Activated CD4-positive, alpha-beta memory T cell treated with anti-CD3 and anti-CD28 coated beads, Interleukin-2, amount 10 ng/mL, durations not matched to agents 7 days and 5 days (primary cell): Measurements from ENCODE around the gene ADAM33. TPM values are rescaled to one million over a fixed set of nuclear protein-coding genes. Genes with fewer than 3 reads are reported as not detected.

ENCODE experiments used
- CTCF ChIA-PET: fragments of 350-600 bp; sonication (Branson Sonifier 250); formaldehyde crosslinking; loops from one replicate; lab custom pipeline; 2021; ENCODE audit warnings: antibody characterized with exemption, inconsistent platforms; lab: Charles Lee
- POLR2A ChIA-PET: fragments of 350-600 bp; sonication (Branson Sonifier 250); formaldehyde crosslinking; loops from one replicate; lab custom pipeline; 2021; ENCODE audit warnings: antibody characterized with exemption; lab: Charles Lee
- DNase-seq: peaks from one replicate; pipeline ENCODE4 v3.0.0-alpha.2; 2020
- H3K27ac Mint-ChIP-seq: one replicate; pipeline ENCODE4 v1.8.0; 2021; ENCODE audit warnings: mild to moderate bottlenecking, mixed read lengths
- H3K27me3 Mint-ChIP-seq: one replicate; pipeline ENCODE4 v1.8.0; 2021; ENCODE audit warnings: mixed read lengths
- H3K36me3 Mint-ChIP-seq: one replicate; pipeline ENCODE4 v1.8.0; 2021; ENCODE audit warnings: low read depth, mixed read lengths
- H3K4me1 Mint-ChIP-seq: one replicate; pipeline ENCODE4 v1.8.0; 2021; ENCODE audit warnings: mixed read lengths
- H3K4me3 Mint-ChIP-seq: one replicate; pipeline ENCODE4 v1.8.0; 2021; ENCODE audit warnings: mild to moderate bottlenecking, mixed read lengths
- H3K9me3 Mint-ChIP-seq: one replicate; pipeline ENCODE4 v1.8.0; 2021; ENCODE audit warnings: mixed read lengths
- total RNA-seq, 2 experiments: library from RNA; stranded (reverse); gene quantifications; one replicate each; pipeline ENCODE4 v1.2.3, GENCODE V29; 2021

The ADAM33 gene
- total RNA-seq, 2 experiments from 2014 or later = not detected

DNA sequence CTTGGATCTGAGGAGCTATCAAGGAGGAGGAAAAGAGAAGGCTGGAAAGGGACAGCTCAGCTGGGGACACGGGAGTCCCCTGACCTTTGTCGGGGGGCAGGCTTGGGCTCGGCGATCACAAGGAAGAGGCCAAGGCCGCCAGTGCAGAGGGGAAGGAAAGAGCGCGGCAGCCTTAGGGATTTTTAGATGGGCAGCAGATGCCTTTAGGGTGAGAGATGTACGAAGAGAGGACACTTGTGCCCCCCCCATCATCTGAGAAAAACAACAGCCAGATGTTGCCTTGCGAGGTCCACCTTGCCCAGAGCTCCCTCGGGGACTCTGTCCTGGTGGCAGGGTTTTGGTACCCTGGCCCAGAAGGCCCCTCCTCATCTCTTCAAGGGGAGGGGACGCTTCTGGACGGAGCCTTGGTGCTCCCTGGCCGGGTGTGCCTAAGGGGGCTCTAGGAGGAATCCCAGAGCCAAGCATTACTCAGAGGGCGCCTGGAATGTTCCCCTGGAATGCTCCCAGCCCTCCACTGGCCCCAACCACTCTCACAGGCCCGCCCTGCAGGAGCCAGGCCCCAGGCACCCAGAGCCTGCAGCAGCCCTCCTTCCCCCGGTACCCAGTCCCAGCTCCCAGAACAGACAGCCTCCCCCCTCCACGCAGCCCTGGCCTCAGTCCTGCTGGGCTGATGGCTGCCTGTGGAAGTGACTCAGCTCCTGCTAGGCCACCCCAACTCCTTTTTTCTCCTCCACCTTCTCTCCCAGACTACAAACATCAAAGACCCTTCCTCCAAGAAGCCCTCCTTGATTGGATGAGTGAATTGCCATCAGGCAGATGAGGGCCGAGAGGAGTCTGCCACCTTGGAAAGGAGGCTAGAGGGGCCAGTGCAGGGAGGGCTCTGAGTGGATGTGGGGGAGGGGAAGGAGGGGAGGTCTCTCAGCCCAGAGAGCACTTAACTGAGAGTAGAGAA lies 1.8 kb downstream of the ADAM33 start:
- Mint-ChIP-seq H3K36me3 (no peaks in the 10 kb centered on the region), H3K9me3 (no peaks in the 10 kb centered on the region), H3K4me1 (peaks cover 4% of the 10 kb centered on the region), H3K27ac (no peak overlapping the region), H3K4me3 (no peak overlapping the region), H3K27me3 (peaks cover 70% of the 10 kb centered on the region)
- POLR2A ChIA-PET = no interaction called here
- no peak for DNase-seq
- CTCF ChIA-PET = interaction anchor here (0.6 to 1.4 kb wide), 3 partner anchors 16 to 61 kb away, joined by 3 to 8 read pairs (median 5); no protein-coding TSS in a partner anchor

DNA sequence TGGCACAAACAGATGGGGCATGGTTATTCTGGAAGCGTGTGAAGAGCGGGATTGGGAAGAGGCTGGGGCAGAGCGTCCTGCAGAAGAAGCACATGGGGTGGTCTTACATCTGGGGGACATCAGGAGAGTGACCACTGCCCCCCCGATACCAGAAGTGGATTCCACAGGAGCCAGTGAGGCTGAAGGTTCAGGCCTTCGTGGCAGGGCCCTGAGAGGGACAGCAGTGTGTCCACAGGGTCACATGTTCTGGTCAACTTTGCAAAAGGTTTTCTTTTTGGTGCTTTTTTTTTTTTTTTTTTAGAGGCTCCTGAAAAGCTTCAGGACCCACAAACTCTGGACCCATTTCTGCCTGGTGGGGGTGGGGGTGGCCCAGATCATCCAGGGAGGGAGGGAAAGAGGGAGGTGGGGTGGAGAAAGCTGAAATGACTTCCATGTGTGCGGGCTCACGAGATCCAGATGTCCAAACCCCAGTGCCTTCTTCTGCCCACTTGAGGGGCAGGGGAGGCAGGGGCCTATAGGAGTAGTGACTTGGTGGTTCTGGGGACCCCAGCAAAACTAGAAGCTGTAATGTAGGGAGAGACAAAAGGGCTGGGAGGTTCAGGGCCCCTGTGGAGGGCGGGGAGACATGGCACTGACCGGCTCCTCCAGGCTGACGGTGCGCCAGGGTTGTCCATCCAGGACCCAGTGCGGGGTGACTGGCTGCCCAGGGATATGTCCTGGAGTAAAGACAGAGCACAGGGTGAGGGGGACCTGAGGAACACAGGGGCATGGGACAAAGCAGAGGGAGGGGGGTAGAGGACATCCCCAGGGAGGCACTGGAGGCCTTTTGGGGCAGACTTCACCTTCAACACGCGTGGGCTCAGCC lies 2.7 kb downstream of the ADAM33 start:
- Mint-ChIP-seq H3K36me3 (no peaks in the 10 kb centered on the region), H3K27me3 (peaks cover 71% of the 10 kb centered on the region), H3K27ac (no peak overlapping the region), H3K9me3 (no peaks in the 10 kb centered on the region), H3K4me1 (peaks cover 4% of the 10 kb centered on the region), H3K4me3 (no peak overlapping the region)
- no peak for DNase-seq
- CTCF ChIA-PET = interaction anchor here (0.9 to 3.8 kb wide), 2 partner anchors 17 to 31 kb away, joined by 3 to 33 read pairs; no protein-coding TSS in a partner anchor
- POLR2A ChIA-PET = no interaction called here

DNA sequence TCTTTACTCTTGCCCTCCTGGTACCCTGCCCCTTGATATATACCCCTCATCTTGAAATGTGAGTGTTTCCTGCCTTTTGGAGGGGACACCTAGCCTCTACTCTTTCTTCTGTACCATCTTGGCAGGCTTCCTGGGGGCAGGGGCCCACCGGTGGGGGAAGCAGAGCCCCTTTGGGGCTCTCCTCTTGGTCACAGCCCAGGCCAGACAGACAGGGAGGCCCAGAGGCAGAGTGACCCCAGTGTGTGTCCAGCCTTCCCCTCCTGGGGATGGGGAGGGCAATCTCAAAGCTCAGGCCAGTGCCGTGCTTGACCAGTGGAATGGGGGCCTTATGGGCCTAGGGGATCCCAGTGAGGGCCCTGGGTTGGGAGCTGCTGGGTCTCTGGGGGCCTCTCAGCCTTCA lies 3.6 kb downstream of the ADAM33 start:
- Mint-ChIP-seq H3K27me3 (peaks cover 68% of the 10 kb centered on the region), H3K36me3 (no peaks in the 10 kb centered on the region), H3K9me3 (no peaks in the 10 kb centered on the region), H3K27ac (no peak overlapping the region), H3K4me1 (peaks cover 4% of the 10 kb centered on the region), H3K4me3 (no peak overlapping the region)
- DNase-seq = no peak
- ChIA-PET CTCF (interaction anchor here (0.8 to 3.8 kb wide), 2 partner anchors 32 to 77 kb away, joined by 3 to 33 read pairs; no protein-coding TSS in a partner anchor), POLR2A (no interaction called here)

DNA sequence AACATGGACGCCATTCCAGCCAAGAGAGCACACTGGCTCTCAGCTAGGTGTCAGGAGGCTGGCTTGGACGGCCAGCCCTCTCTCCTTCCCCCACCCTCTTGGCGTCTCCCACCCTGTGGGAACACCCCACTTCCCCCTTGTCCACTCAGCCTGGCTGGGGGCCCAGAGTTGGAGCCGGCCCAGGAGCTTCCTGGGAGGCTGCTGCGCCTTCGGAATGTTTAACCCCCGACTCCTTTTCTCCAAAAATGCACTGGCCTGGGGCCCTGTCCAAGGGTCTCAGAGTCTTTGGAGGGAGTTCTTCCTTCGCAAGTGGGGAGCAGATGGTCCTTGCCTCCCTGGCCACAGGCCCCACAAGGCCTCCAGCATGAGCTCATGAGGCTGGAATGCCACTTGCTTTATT lies 4.1 kb downstream of the ADAM33 start:
- Mint-ChIP-seq H3K4me3 (no peak overlapping the region), H3K36me3 (no peaks in the 10 kb centered on the region), H3K27me3 (peaks cover 69% of the 10 kb centered on the region), H3K4me1 (peaks cover 6% of the 10 kb centered on the region), H3K27ac (no peak overlapping the region), H3K9me3 (no peaks in the 10 kb centered on the region)
- no peak for DNase-seq
- ChIA-PET CTCF (interaction anchor here (0.8 to 3.8 kb wide), 7 partner anchors 13 to 90 kb away, joined by 3 to 33 read pairs (median 9); partner anchors contain the start of genes ADISSP and GFRA4), POLR2A (interaction anchor here (1.1 to 2.4 kb wide), 3 partner anchors 12 to 29 kb away, joined by 4 to 9 read pairs (median 5); no protein-coding TSS in a partner anchor)

DNA sequence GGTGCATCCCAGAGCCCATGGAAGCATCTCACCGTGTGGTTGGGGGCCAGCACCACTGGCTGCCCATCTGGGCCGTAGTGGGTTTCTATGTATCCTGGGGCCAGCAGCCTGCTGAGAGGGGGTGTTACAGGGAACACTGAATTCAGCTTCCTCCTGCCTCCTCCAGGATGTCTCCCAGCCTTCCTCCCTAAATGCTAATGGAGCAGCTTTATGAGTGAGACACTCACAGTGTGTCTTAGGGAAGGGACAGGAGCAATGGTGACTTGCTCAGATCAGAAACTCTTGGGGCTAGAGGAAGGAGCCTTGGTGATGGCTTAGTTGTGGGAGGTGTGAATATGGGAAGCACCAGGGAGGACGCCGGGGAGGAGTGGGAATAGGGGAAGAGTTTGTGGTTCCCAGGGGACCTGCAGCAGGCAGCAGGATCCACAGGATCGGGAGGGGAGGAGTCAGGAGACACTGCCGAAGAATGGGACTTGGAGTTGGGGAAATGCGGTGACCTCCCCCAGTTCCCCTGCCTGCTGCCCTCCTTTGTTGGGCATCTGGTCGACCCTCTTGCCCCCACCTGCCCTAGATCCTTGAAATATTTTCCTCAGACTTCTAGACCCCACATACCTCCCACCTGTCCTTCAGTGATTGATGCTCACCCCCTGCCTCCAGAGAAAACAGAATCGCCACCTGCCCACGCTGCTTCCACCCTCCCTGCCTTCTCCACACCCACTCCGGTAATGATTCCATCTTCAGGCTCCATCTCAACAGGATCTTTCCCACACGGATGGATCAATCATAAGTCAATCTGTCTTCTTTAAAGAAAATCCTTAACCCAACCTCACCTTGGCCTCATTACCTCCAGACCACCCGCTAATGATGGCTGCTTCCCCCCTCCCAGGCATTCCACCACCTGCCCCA lies 6.6 kb downstream of the ADAM33 start:
- no peaks in the 10 kb centered on the region for H3K9me3 Mint-ChIP-seq
- H3K27me3 Mint-ChIP-seq = peaks cover 70% of the 10 kb centered on the region
- H3K4me1 Mint-ChIP-seq = peaks cover 9% of the 10 kb centered on the region
- ChIA-PET POLR2A (interaction anchor here (2.4 kb wide), 1 partner anchor 9 kb away, joined by 9 read pairs; no protein-coding TSS in a partner anchor), CTCF (interaction anchor here (1.4 to 3.8 kb wide), 6 partner anchors 9 to 111 kb away, joined by 4 to 33 read pairs (median 9); partner anchors contain the start of genes GFRA4 and SIGLEC1)
- H3K4me3 Mint-ChIP-seq = no peak overlapping the region
- H3K36me3 Mint-ChIP-seq = no peaks in the 10 kb centered on the region
- DNase-seq = no peak
- H3K27ac Mint-ChIP-seq = no peak overlapping the region

DNA sequence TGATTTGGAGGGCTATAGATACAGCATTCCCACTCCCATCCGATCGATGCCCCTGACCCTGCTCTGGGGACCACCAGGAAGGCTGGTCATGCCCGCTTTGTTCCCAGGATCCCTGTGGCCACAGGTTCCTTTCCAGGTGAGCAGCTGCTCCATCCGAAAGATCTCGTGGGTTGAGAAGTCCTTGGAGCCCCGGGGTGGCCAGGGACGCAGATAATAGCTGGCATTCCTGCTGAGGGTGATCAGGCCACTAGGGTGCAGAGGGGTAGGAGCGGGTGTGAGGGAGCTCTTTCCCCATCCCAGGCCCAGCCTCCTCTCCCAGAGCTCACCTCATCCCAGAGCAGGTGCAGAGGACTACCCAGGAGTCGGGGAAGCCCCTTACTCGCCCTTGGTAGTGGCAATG lies 7.4 kb downstream of the ADAM33 start:
- Mint-ChIP-seq H3K4me1 (peaks cover 9% of the 10 kb centered on the region), H3K27ac (no peak overlapping the region), H3K36me3 (no peaks in the 10 kb centered on the region), H3K9me3 (no peaks in the 10 kb centered on the region), H3K27me3 (peaks cover 73% of the 10 kb centered on the region), H3K4me3 (no peak overlapping the region)
- POLR2A ChIA-PET = no interaction called here
- DNase-seq = no peak
- CTCF ChIA-PET = interaction anchor here (1.1 to 1.4 kb wide), 2 partner anchors 8 to 16 kb away, joined by 3 to 4 read pairs; no protein-coding TSS in a partner anchor

DNA sequence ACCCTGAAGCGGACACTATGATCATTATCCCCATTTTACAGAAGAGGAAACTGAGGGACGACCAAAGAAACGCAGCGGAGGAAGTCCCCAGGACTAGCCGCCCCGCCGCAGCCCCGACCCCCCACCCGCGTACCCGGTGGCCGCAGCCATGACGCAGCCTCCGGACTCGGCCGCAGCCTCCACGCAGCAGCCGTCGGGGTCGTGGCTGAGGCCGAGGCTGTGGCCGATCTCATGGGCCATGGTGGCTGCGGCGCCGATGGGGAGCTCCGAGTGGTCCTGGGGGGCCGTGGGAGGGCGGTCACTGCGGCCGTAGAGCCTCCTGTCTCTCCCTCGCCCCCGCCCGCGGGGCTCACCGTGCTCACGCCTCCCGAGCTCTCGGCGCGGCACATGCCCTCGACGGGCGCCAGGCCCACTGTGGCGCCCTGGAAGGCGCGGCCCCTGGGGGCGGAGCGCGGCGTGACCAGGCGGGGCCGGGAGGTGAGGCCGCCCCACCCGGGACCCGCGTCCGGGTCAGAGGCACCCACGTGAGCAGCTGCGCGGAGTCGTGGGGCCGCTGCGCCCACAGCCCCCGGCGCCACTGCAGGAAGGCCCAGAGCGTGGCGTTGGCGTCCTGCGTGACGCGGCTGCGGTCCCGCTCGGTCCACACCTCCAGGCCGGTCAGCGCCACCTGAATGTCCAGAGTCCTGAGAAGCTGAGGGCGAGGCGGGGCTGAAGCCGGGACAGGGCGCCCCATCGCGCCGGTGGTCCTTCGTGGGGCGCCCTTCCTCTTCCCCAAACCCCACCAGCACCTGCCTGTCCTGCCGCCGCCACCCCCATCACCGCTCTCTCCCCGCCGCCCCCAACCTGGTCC lies 8.4 kb downstream of the ADAM33 start:
- Mint-ChIP-seq H3K27me3 (peaks cover 72% of the 10 kb centered on the region), H3K4me1 (peaks cover 9% of the 10 kb centered on the region), H3K9me3 (no peaks in the 10 kb centered on the region), H3K4me3 (no peak overlapping the region), H3K27ac (no peak overlapping the region), H3K36me3 (no peaks in the 10 kb centered on the region)
- ChIA-PET CTCF (interaction anchor here (1.1 to 1.4 kb wide), 2 partner anchors 7 to 15 kb away, joined by 3 to 4 read pairs; no protein-coding TSS in a partner anchor), POLR2A (no interaction called here)
- no peak for DNase-seq

DNA sequence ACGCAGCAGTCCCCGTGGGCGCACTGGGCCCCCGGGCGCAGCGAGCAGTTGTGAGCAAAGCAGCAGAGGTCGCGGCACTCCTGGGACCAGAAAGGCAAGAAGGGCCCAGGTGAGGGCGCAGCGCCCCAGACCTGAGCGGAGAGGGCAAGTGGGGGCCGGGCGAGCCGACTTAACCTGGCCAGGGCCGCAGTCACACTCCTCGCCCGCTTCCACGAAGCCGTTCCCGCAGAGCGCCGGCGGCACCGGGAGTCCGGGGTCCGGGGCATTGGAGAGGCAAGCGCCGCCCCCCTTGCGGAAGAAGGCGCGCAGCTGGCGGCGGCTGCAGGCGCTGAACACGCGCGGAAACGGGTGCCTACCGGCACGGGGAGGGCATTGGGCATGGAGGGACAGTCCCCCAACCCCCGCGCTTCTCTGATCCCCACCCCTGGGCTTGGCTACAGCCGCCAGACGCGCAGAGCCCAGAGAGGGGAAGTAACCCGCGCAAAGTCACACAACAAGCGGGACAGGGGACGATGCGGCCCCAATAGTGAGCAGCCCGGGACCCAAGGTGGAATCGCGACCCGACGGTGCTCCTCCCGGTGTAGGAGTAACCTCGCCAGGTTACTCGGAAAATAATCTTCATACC lies 9.2 kb downstream of the ADAM33 start:
- no peak for DNase-seq
- CTCF ChIA-PET = no interaction called here
- H3K27me3 Mint-ChIP-seq = peaks cover 70% of the 10 kb centered on the region

DNA sequence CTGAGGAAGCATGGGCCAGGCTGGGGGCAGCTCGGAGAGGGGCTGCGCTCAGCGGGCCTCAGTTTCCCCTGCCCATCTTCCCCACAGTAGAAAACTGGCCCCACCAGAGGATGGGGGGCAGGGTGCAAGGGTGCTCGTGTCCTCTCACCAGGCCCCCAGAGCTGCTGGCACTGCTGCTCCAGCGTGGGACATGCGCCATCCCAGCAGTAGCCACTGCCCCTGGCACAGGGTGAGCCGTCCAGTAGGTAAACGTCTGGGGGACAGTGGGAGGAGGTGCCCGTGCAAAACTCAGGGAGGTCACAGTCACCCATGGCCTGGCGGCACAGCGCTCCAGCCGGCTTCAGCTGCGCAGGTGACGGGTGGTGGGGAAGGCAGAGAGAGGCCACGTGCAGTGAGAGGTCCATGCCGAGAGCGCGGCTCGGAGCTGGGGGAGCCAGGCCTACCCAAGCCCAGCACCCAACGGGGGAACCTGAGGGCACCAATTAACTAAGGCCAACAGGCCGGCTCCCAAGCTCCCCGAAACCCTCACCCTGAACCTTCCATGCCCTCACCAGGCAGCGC lies 9.7 kb downstream of the ADAM33 start:
- H3K4me1 Mint-ChIP-seq = peaks cover 15% of the 10 kb centered on the region
- no peak overlapping the region for H3K4me3 Mint-ChIP-seq
- ChIA-PET POLR2A (no interaction called here), CTCF (no interaction called here)
- no peaks in the 10 kb centered on the region for H3K9me3 Mint-ChIP-seq
- no peak for DNase-seq
- peaks cover 73% of the 10 kb centered on the region for H3K27me3 Mint-ChIP-seq
- no peaks in the 10 kb centered on the region for H3K36me3 Mint-ChIP-seq
- H3K27ac Mint-ChIP-seq = no peak overlapping the region

More for the DNA sequence above, 9.2 kb downstream of the ADAM33 start:
- Mint-ChIP-seq H3K4me1 (peaks cover 9% of the 10 kb centered on the region), H3K36me3 (no peaks in the 10 kb centered on the region), H3K27ac (no peak overlapping the region), H3K9me3 (no peaks in the 10 kb centered on the region), H3K4me3 (no peak overlapping the region)
- POLR2A ChIA-PET = no interaction called here

DNA sequence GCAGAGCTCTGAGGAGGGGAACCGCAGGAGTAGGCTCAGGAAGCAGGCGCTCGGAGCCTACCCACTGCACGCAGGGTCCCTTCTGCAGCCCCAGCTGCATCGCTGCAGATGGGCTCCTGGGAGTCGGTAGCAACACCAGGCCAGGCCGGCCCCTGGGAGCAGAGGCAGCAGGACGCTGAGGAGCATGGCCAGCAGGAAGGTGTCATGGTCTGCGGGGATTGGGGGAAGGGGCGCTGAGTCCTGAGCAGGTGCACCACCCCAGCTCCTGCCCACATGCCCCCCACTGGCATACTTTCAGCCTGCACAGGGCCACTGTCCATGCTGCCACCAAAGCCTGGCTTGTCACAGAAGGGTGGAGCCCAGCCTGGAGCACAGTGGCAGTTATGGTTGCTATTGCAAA lies 10.9 kb downstream of the ADAM33 start:
- no peak overlapping the region for H3K4me3 Mint-ChIP-seq
- DNase-seq = no peak
- peaks cover 23% of the 10 kb centered on the region for H3K4me1 Mint-ChIP-seq
- no peak overlapping the region for H3K27ac Mint-ChIP-seq
- H3K36me3 Mint-ChIP-seq = no peaks in the 10 kb centered on the region
- no peaks in the 10 kb centered on the region for H3K9me3 Mint-ChIP-seq
- ChIA-PET POLR2A (no interaction called here), CTCF (no interaction called here)
- peaks cover 72% of the 10 kb centered on the region for H3K27me3 Mint-ChIP-seq

DNA sequence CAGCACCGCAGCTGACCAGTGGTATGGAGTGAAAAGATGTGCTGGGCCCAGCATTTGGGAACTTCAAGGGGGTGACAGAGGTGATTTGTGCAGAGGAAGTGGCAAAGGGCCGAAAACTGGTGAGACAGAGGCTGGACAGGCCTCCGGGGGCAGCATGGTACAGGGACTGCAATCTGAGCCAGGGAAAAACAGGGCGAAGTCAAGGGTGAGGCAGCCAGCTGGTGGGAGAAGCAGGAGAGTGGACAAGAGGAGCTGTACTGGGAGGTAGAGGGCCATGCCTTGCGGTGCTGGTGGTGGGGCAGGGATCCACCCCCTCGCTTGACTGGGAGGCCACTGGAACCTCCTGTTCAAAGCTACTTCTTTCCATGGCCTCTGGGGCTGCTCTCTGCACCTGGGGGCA lies 11.3 kb downstream of the ADAM33 start:
- Mint-ChIP-seq H3K27ac (no peak overlapping the region), H3K9me3 (no peaks in the 10 kb centered on the region), H3K4me1 (peaks cover 27% of the 10 kb centered on the region), H3K27me3 (peaks cover 70% of the 10 kb centered on the region), H3K4me3 (no peak overlapping the region), H3K36me3 (no peaks in the 10 kb centered on the region)
- CTCF ChIA-PET = no interaction called here
- POLR2A ChIA-PET = no interaction called here
- no peak for DNase-seq
